ENCODE results near the gene PLEKHH1.

Gene PLEKHH1

GRCh38 chr14:67486890-67487289 lies 46.2 kb upstream of the PLEKHH1 start:
- no peak overlapping the region for H3K27ac ChIP-seq (replicated peaks)
- H3K4me3 ChIP-seq (replicated peaks; ENCODE audit: insufficient read depth, low read length), result no peak overlapping the region
- H3K27me3 ChIP-seq (ENCODE audit: insufficient read depth, poor library complexity, severe bottlenecking), result no peaks in the 10 kb centered on the region
- no peak for TF ChIP-seq SPI1 (IDR thresholded peaks at IDR 0.05; ENCODE audit: borderline replicate concordance, low read depth)
- TF ChIP-seq, protein P1, sequence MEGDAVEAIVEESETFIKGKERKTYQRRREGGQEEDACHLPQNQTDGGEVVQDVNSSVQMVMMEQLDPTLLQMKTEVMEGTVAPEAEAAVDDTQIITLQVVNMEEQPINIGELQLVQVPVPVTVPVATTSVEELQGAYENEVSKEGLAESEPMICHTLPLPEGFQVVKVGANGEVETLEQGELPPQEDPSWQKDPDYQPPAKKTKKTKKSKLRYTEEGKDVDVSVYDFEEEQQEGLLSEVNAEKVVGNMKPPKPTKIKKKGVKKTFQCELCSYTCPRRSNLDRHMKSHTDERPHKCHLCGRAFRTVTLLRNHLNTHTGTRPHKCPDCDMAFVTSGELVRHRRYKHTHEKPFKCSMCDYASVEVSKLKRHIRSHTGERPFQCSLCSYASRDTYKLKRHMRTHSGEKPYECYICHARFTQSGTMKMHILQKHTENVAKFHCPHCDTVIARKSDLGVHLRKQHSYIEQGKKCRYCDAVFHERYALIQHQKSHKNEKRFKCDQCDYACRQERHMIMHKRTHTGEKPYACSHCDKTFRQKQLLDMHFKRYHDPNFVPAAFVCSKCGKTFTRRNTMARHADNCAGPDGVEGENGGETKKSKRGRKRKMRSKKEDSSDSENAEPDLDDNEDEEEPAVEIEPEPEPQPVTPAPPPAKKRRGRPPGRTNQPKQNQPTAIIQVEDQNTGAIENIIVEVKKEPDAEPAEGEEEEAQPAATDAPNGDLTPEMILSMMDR (IDR thresholded peaks at IDR 0.05; ENCODE audit: insufficient read depth, low read length), result no peak
- TF ChIP-seq GABPA (IDR thresholded peaks at IDR 0.05; ENCODE audit: low read depth), result no peak
- no peak for TF ChIP-seq POLR2AphosphoS5 (IDR thresholded peaks at IDR 0.05; ENCODE audit: low read depth)
- no peak for TF ChIP-seq REST (IDR thresholded peaks at IDR 0.05; ENCODE audit: insufficient replicate concordance, low read depth)
- no peak for DNase-seq (ENCODE audit: low read depth in 1 of 2, low spot score in 1 of 2)

DNA sequence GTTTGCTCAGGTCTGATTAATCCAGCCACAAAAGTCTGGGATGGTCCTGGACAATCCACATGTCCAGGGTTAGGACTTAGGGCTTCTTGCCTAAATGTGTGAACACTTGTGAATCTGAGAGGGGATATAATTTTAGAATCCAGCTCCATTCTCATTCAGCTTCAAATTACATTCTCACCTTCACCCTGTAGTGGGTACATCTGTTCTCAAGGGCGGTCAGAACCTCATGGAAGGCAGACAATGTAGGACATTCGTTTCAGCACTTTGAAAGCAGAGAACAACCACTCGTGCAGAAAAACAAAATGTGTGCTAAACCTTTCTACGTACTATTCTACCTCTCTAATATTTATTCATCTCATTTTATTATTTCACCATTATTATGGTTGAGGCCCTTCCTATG lies 45.8 kb upstream of the PLEKHH1 start:
- no peak for DNase-seq (ENCODE audit: low read depth in 1 of 2, low spot score in 1 of 2)
- Histone ChIP-seq H3K27me3 (ENCODE audit: insufficient read depth, poor library complexity, severe bottlenecking) (no peaks in the 10 kb centered on the region), H3K4me3 (replicated peaks; ENCODE audit: insufficient read depth, low read length) (no peak overlapping the region), H3K27ac (replicated peaks) (no peak overlapping the region)
- TF ChIP-seq, protein P1 (IDR thresholded peaks at IDR 0.05; ENCODE audit: insufficient read depth, low read length), result no peak
- TF ChIP-seq SPI1 (IDR thresholded peaks at IDR 0.05; ENCODE audit: borderline replicate concordance, low read depth) (no peak), POLR2AphosphoS5 (IDR thresholded peaks at IDR 0.05; ENCODE audit: low read depth) (no peak), REST (IDR thresholded peaks at IDR 0.05; ENCODE audit: insufficient replicate concordance, low read depth) (no peak), GABPA (IDR thresholded peaks at IDR 0.05; ENCODE audit: low read depth) (no peak)

DNA sequence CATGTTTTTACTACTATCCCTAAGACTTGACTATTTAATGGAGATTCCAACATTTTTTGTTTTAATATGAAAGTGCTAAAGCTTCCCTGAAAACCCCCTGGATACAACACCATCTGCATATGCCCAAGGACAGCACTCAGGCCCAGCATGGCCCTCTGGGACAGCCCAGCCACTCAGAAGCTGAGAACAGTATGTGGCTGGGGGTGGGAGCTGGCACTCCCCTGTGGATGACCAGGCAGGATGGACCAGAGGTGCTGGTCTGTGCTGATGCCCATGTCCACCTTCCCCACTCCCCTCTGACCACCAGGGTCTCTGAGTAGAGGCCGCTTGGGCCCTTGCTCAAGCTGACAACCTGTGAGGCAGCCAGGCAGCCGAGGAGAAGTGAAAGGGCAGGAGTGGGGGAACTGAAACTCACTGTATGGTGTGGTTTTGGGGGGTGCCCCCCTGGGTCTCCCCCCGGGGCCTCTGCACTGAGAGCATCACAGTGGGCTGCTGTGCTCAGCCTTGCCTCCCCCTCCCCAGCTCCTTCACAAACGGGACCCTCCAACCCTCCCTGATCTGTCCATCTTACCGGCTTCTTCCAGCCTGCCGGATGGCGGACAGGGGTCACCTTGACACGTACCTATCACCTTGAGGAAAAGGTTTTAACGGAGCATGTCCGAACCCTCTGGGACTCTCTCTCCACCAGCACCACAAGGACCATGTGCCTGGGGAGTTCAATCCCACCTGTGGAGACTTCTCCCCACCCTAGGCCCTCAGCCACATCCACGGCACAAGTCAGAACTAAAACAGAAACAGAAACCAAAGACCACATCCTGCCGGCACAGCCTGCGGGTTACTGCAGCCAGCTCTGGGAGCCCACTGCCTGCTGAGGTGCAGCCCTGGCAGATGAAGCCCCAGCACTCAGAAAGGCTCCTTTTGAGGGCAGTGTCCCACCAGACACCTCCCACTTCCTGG lies 44.9 kb upstream of the PLEKHH1 start, which contains the start of gene TMEM229B:
TSS of gene TMEM229B (minus strand) at position 785 of the 957 bp plus-strand sequence. CDS start 14,798 bp downstream, outside the sequence.
- no peak for TF ChIP-seq REST (IDR thresholded peaks at IDR 0.05; ENCODE audit: insufficient replicate concordance, low read depth)
- TF ChIP-seq SPI1 (IDR thresholded peaks at IDR 0.05; ENCODE audit: borderline replicate concordance, low read depth), result no peak
- TF ChIP-seq, protein P1 (IDR thresholded peaks at IDR 0.05; ENCODE audit: insufficient read depth, low read length), result no peak
- no peak for TF ChIP-seq GABPA (IDR thresholded peaks at IDR 0.05; ENCODE audit: low read depth)
- no peak for TF ChIP-seq POLR2AphosphoS5 (IDR thresholded peaks at IDR 0.05; ENCODE audit: low read depth)
- Histone ChIP-seq H3K27me3 (ENCODE audit: insufficient read depth, poor library complexity, severe bottlenecking) (no peaks in the 10 kb centered on the region), H3K4me3 (replicated peaks; ENCODE audit: insufficient read depth, low read length) (peak within 1 kb of the TSS; percentile 31), H3K27ac (replicated peaks) (no peak within 1 kb of the TSS)
- DNase-seq (ENCODE audit: low read depth in 1 of 2, low spot score in 1 of 2), result peak in 1 of 2 experiments; percentile 3

All from HL-60 (cell line).